Vagina (tissue), 2 donors: ENCODE results near the gene FBXO28. TPM values are rescaled to one million over a fixed set of nuclear protein-coding genes. Genes with fewer than 3 reads are reported as not detected.

ENCODE experiments used
- DNase-seq, 2 donors: peaks; one replicate each; pipeline ENCODE4 v3.0.0-alpha.2; 2017; ENCODE audit errors: extremely low spot score in 2 of 2
- H3K27ac ChIP-seq: fragments of 200-600 bp; sonication (generic); one replicate; pipeline ENCODE4 v1.5.1; 2019
- H3K27me3 ChIP-seq: fragments of 200-600 bp; sonication (generic); one replicate; pipeline ENCODE4 v1.5.1; 2019
- H3K36me3 ChIP-seq, 2 donors: fragments of 200-600 bp; sonication (generic); one replicate each; pipeline ENCODE4 v1.5.1; 2017 to 2019
- H3K4me1 ChIP-seq: fragments of 200-600 bp; sonication (generic); one replicate; pipeline ENCODE4 v1.5.1; 2019
- H3K4me3 ChIP-seq, 2 donors: fragments of 200-600 bp; sonication (generic); 1 replicate in 1 of 2; 2 replicates in 1 of 2; pipeline ENCODE4 v1.5.1; 2016 to 2019
- H3K9me3 ChIP-seq: fragments of 200-600 bp; sonication (generic); one replicate; pipeline ENCODE4 v1.5.1; 2019
- CTCF ChIP-seq, 3 experiments: fragments of 450-650 bp in 2 of 3; fragments of 200-600 bp in 1 of 3; sonication (generic) in 1 of 3; IDR thresholded peaks; one replicate each; pipeline ENCODE4 v1.5.1; 2017 to 2019; ENCODE audit warnings: antibody characterized with exemption in 3 of 3, mild to moderate bottlenecking in 2 of 3, moderate library complexity in 2 of 3
- POLR2A ChIP-seq, 2 donors: fragments of 450-650 bp; IDR thresholded peaks; one replicate each; pipeline ENCODE4 v1.6.1; 2017; ENCODE audit warnings: antibody characterized with exemption in 2 of 2, mild to moderate bottlenecking in 2 of 2, moderate library complexity in 2 of 2
- POLR2AphosphoS5 ChIP-seq, 2 donors: sonication (generic); formaldehyde crosslinking; IDR thresholded peaks; one replicate each; pipeline ENCODE4 v1.9.0; 2017; ENCODE audit warnings: antibody characterized with exemption in 2 of 2, mild to moderate bottlenecking in 2 of 2, low read depth in 1 of 2; ENCODE audit not compliant: insufficient read depth in 1 of 2
- intact Hi-C: fragments of 100-400 bp; cut with DNase I; formaldehyde crosslinking; loops from one replicate; pipeline ENCODE4 v1.15.1; 2023
- total RNA-seq: library from RNA; depleted of rRNA; stranded (reverse); fragments of >200 nt; gene quantifications from one replicate; pipeline ENCODE4 v1.2.3, GENCODE V29; 2016

The FBXO28 gene
- total RNA-seq, 1 donor from 2014 or later = 20.1 TPM

GRCh38 chr1:224107282-224107625 lies 6.7 kb upstream of the FBXO28 start:
- DNase-seq = no peak
- no peaks in the 10 kb centered on the region for H3K27me3 ChIP-seq
- TF ChIP-seq POLR2A (IDR thresholded peaks at IDR 0.05) (no peak), CTCF (IDR thresholded peaks at IDR 0.05) (no peak), POLR2AphosphoS5 (IDR thresholded peaks at IDR 0.05; ENCODE audit: insufficient read depth in 1 of 2, low read depth in 1 of 2) (no peak)
- no peaks in the 10 kb centered on the region for H3K36me3 ChIP-seq
- H3K4me1 ChIP-seq = no peaks in the 10 kb centered on the region
- no peaks in the 10 kb centered on the region for H3K9me3 ChIP-seq
- no peak overlapping the region for H3K27ac ChIP-seq
- intact Hi-C loops = no loop called here
- no peak overlapping the region for H3K4me3 ChIP-seq

GRCh38 chr1:224108991-224109390 lies 4.9 kb upstream of the FBXO28 start:
- Histone ChIP-seq H3K4me3 (no peak overlapping the region), H3K27me3 (no peaks in the 10 kb centered on the region), H3K4me1 (peaks cover 4% of the 10 kb centered on the region), H3K27ac (no peak overlapping the region), H3K36me3 (no peaks in the 10 kb centered on the region), H3K9me3 (no peaks in the 10 kb centered on the region)
- no peak for TF ChIP-seq POLR2A (IDR thresholded peaks at IDR 0.05)
- no peak for DNase-seq
- intact Hi-C loops = no loop called here

GRCh38 chr1:224109981-224110380 lies 3.9 kb upstream of the FBXO28 start:
- peaks cover 8% of the 10 kb centered on the region for H3K4me1 ChIP-seq
- H3K36me3 ChIP-seq = no peaks in the 10 kb centered on the region
- TF ChIP-seq POLR2AphosphoS5 (IDR thresholded peaks at IDR 0.05; ENCODE audit: insufficient read depth in 1 of 2, low read depth in 1 of 2) (no peak), CTCF (IDR thresholded peaks at IDR 0.05) (no peak), POLR2A (IDR thresholded peaks at IDR 0.05) (no peak)
- H3K9me3 ChIP-seq = no peaks in the 10 kb centered on the region
- no peak for DNase-seq
- H3K27me3 ChIP-seq = no peaks in the 10 kb centered on the region
- H3K4me3 ChIP-seq = no peak overlapping the region
- no peak overlapping the region for H3K27ac ChIP-seq
- intact Hi-C loops = loop anchor here (10.0 kb wide), 1 partner anchor 245 kb away; the partner anchor contains the start of gene CNIH4

GRCh38 chr1:224113005-224113404 lies 906 bp upstream of the FBXO28 start:
- Histone ChIP-seq H3K27ac (no peak overlapping the region), H3K9me3 (no peaks in the 10 kb centered on the region), H3K27me3 (no peaks in the 10 kb centered on the region), H3K4me3 (peak overlapping the region; percentile 65 to 94), H3K36me3 (no peaks in the 10 kb centered on the region), H3K4me1 (peaks cover 28% of the 10 kb centered on the region)
- no peak for DNase-seq
- TF ChIP-seq CTCF (IDR thresholded peaks at IDR 0.05) (no peak), POLR2AphosphoS5 (IDR thresholded peaks at IDR 0.05; ENCODE audit: insufficient read depth in 1 of 2, low read depth in 1 of 2) (no peak), POLR2A (IDR thresholded peaks at IDR 0.05) (no peak)
- intact Hi-C loops = loop anchor here (10.0 kb wide), 1 partner anchor 242 kb away; the partner anchor contains the start of gene CNIH4

GRCh38 chr1:224113545-224113917 lies 380 bp upstream of the FBXO28 start:
- H3K27ac ChIP-seq = peak overlapping the region; percentile 86
- no peak for DNase-seq
- TF ChIP-seq POLR2AphosphoS5 (IDR thresholded peaks at IDR 0.05; ENCODE audit: insufficient read depth in 1 of 2, low read depth in 1 of 2) (no peak), CTCF (IDR thresholded peaks at IDR 0.05) (no peak), POLR2A (IDR thresholded peaks at IDR 0.05) (no peak)
- H3K9me3 ChIP-seq = no peaks in the 10 kb centered on the region
- H3K4me3 ChIP-seq = peak overlapping the region; percentile 65 to 94
- no peaks in the 10 kb centered on the region for H3K36me3 ChIP-seq
- no peaks in the 10 kb centered on the region for H3K27me3 ChIP-seq
- intact Hi-C loops = loop anchor here (10.0 kb wide), 1 partner anchor 241 kb away; the partner anchor contains the start of gene CNIH4
- peaks cover 28% of the 10 kb centered on the region for H3K4me1 ChIP-seq
